Measurements from ENCODE around the gene CREM. TPM values are rescaled to one million over a fixed set of nuclear protein-coding genes. Genes with fewer than 3 reads are reported as not detected.

The CREM gene
- total RNA-seq, 1 experiment from 2014 or later, result 21.4 TPM

DNA sequence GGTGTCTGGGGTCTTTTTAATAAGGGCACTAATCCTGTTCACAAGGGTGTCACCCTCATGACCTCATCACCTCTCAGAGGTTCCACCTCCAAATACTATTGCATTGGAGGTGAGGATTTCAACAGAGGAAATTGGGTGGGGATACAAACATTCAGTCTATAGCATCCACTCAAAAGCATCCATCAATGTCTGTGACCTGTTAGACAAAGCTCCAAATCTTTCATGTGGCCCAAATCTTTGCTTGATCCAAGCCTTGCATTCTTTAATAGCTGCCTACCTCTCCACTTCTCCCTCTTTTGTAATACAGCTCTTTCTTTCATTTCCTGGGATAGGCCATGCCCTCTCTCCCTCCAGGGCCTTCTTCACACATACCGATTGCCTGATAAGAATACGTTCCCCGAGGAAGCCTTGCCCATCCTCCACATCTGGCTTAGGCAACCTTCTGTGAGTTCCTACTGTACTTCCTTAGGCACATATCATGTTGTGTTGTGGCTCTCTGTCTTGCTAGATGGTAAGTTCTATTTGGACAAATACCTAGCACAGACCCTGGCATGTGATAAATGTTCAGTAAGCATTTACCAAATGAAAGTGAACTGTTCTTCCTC is 66.1 kb downstream of the CREM start:
- CTCF ChIA-PET, result no interaction called here
- H3K4me3 ChIP-seq (replicated peaks in 1 of 2; ENCODE audit: low read depth in 1 of 2, low read length in 2 of 2), result no peak overlapping the region
- POLR2A ChIA-PET, result no interaction called here

More for the DNA sequence above, 66.1 kb downstream of the CREM start:
- no peak overlapping the region for H3K4me2 ChIP-seq (ENCODE audit: low read length)
- intact Hi-C loops (cut with micrococcal nuclease), result no loop called here
- no peaks in the 10 kb centered on the region for H3K9me3 ChIP-seq (ENCODE audit: control insufficient read depth in 1 of 2, insufficient read depth in 1 of 2, low read depth in 1 of 2, low read length in 2 of 2)
- peaks cover 5 to 18% of the 10 kb centered on the region in 2 experiments; a peak in 3 of 4 replicates for H3K4me1 ChIP-seq (ENCODE audit: control insufficient read depth in 1 of 2, insufficient read depth in 2 of 2, low read length in 2 of 2)
- H3K27ac ChIP-seq (ENCODE audit: low read depth, low read length), result no peak overlapping the region
- no peaks in the 10 kb centered on the region for H3K9me2 ChIP-seq (ENCODE audit: insufficient read depth)
- no peak for TF ChIP-seq TCF7L2 (IDR thresholded peaks at IDR 0.05; ENCODE audit: borderline replicate concordance, extremely low read depth, insufficient read depth, insufficient read length)
- TF ChIP-seq RAD21 (IDR thresholded peaks at IDR 0.05; ENCODE audit: low read depth), result no peak
- no peak for TF ChIP-seq JUND (IDR thresholded peaks at IDR 0.05)
- no peak for TF ChIP-seq POLR2AphosphoS5 (IDR thresholded peaks at IDR 0.05; ENCODE audit: low read depth, low read length)
- no peak for TF ChIP-seq ELF1 (IDR thresholded peaks at IDR 0.05; ENCODE audit: borderline replicate concordance, low read depth)
- TF ChIP-seq MAX (IDR thresholded peaks at IDR 0.05), result no peak
- no peak for TF ChIP-seq CEBPB (IDR thresholded peaks at IDR 0.05; ENCODE audit: low read depth)
- TF ChIP-seq EGR1 (IDR thresholded peaks at IDR 0.05; ENCODE audit: low read depth), result no peak
- no peak for TF ChIP-seq ZFX (IDR thresholded peaks at IDR 0.05)
- no peak for TF ChIP-seq CTCF (IDR thresholded peaks at IDR 0.05 in 2 of 3, conservative IDR thresholded peaks at IDR 0.05 in 1 of 3; ENCODE audit: borderline replicate concordance in 1 of 3, insufficient read depth in 1 of 3, low read depth in 2 of 3, low read length in 2 of 3)
- no peak for TF ChIP-seq SP1 (IDR thresholded peaks at IDR 0.05; ENCODE audit: low read depth)
- no peaks in the 10 kb centered on the region for H4K20me1 ChIP-seq (ENCODE audit: insufficient read depth)
- ATAC-seq (no peak), DNase-seq (ENCODE audit: low read depth, low spot score) (no peak)
- H3K27me3 ChIP-seq (ENCODE audit: insufficient read depth, low read length), result no peaks in the 10 kb centered on the region
- H3K9ac ChIP-seq (ENCODE audit: low read length), result no peak overlapping the region
- H3K79me2 ChIP-seq (ENCODE audit: insufficient read depth, low read length), result no peaks in the 10 kb centered on the region
- no peaks in the 10 kb centered on the region for H3K36me3 ChIP-seq (ENCODE audit: control insufficient read depth in 1 of 2, insufficient read depth in 2 of 2, low read length in 2 of 2)
- RAD21 ChIA-PET (ENCODE audit: low non-redundant PET in 1 of 2, low total read pairs in 2 of 2, uncharacterized antibody in 2 of 2, unreplicated experiment in 2 of 2), result no interaction called here
- no peak overlapping the region for H2AFZ ChIP-seq (ENCODE audit: low read depth, low read length, poor library complexity, severe bottlenecking)
- BruUV-seq (replicated peaks), result no TSS peak

Measured in HCT116 (cell line).